ENCODE results near the gene CRABP2.

- no peak for TF ChIP-seq POLR2AphosphoS5 (IDR thresholded peaks at IDR 0.05; ENCODE audit: low read depth, low read length)
- no peak for TF ChIP-seq POLR2A (IDR thresholded peaks at IDR 0.05; ENCODE audit: low read depth, low read length)
- TF ChIP-seq TAF1 (IDR thresholded peaks at IDR 0.05; ENCODE audit: borderline replicate concordance, low read depth, low read length), result no peak
Observed at GRCh38 chr1:156709757-156710489, 4.5 kb upstream of the CRABP2 start.

Data from GM12892 (cell line).